ENCODE results near the gene COX7A2. TPM values are rescaled to one million over a fixed set of nuclear protein-coding genes. Genes with fewer than 3 reads are reported as not detected.

COX7A2 gene
- total and polyA plus RNA-seq, 2 of the 13 experiments (the other 11 are each of a cell fraction or from before 2014, with no cell fraction given), result 407 to 556 TPM

DNA sequence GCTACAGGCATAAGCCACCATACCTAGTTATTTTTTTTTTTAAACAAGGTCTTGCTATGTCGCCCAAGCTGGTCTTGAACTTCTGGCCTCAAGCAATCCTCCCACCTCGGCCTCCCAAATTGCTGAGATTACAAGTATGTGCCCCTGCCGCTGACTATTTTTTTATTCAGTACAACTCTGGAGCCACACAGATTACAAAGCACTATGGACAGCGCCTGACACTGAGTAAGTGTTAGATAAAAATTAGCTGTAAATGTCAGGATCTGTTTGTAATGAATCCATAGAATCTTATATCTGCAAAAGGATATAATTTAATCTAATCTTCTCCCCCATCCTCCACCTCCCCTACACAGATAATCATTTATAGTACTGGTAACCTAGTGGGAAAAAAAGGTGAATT lies 22.5 kb downstream of the COX7A2 start (continued):
- TF ChIP-seq, protein P1, sequence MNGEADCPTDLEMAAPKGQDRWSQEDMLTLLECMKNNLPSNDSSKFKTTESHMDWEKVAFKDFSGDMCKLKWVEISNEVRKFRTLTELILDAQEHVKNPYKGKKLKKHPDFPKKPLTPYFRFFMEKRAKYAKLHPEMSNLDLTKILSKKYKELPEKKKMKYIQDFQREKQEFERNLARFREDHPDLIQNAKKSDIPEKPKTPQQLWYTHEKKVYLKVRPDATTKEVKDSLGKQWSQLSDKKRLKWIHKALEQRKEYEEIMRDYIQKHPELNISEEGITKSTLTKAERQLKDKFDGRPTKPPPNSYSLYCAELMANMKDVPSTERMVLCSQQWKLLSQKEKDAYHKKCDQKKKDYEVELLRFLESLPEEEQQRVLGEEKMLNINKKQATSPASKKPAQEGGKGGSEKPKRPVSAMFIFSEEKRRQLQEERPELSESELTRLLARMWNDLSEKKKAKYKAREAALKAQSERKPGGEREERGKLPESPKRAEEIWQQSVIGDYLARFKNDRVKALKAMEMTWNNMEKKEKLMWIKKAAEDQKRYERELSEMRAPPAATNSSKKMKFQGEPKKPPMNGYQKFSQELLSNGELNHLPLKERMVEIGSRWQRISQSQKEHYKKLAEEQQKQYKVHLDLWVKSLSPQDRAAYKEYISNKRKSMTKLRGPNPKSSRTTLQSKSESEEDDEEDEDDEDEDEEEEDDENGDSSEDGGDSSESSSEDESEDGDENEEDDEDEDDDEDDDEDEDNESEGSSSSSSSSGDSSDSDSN (CRISPR knock-in tag; IDR thresholded peaks at IDR 0.05), result no peak
- TF ChIP-seq, protein P2, sequence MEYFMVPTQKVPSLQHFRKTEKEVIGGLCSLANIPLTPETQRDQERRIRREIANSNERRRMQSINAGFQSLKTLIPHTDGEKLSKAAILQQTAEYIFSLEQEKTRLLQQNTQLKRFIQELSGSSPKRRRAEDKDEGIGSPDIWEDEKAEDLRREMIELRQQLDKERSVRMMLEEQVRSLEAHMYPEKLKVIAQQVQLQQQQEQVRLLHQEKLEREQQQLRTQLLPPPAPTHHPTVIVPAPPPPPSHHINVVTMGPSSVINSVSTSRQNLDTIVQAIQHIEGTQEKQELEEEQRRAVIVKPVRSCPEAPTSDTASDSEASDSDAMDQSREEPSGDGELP (IDR thresholded peaks at IDR 0.05; ENCODE audit: borderline replicate concordance, low read depth), result no peak
- TF ChIP-seq PLRG1 (conservative IDR thresholded peaks at IDR 0.05), result no peak
- TF ChIP-seq SMARCE1 (IDR thresholded peaks at IDR 0.05; ENCODE audit: borderline replicate concordance), result no peak

DNA sequence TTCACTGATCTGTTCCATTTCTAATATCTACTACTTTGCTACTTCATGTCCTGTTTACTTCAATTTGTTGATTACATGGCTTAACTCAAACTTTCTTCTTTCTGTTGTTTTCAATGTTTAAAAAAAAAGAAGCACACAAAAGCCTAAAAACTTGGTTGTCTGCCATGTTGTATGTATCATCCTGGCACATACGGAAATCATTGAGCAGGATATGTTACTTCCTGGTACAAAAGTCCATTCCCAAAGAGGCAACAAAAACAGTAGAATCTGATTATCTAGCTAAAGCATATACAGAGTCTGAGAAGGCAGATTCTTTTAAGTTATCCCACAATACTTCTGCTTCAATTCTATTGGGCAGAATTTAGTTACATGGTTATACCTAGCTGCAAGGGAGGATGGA lies 23.2 kb downstream of the COX7A2 start:
- no TSS peak for BruUV-seq (replicated peaks)
- H4K20me1 ChIP-seq (ENCODE audit: insufficient read depth, low read length), result no peaks in the 10 kb centered on the region
- ATAC-seq, result no peak
- peak overlapping the region; percentile 75 for H2AFZ ChIP-seq (ENCODE audit: low read length)
- H3K9me3 ChIP-seq (ENCODE audit: low read length), result no peaks in the 10 kb centered on the region
- DNase-seq (ENCODE audit: low spot score), result no peak
- H3K36me3 ChIP-seq (replicated peaks in 1 of 2; ENCODE audit: control insufficient read depth in 1 of 2, insufficient read depth in 2 of 2, low read length in 2 of 2), result no peaks in the 10 kb centered on the region
- no peaks in the 10 kb centered on the region for H3K79me2 ChIP-seq (ENCODE audit: insufficient read depth, low read length)
- 0 out of 2 replicates have a peak overlapping the region, but pooled peaks have one; percentile 0 for H3K4me2 ChIP-seq (ENCODE audit: low read depth, low read length)
- no peak overlapping the region for H3K4me3 ChIP-seq (replicated peaks in 1 of 3; ENCODE audit: insufficient read depth in 1 of 3, low read depth in 2 of 3, low read length in 3 of 3)
- in situ Hi-C loops (cut with HindIII; ENCODE audit: extremely low pct_ligation_motif_present, low pct_unique_long_range_greater_than_20kb), result loop anchor here (25.0 kb wide), 4 partner anchors 633 to 1483 kb away; no protein-coding TSS in a partner anchor
- ChIA-PET CTCF (ENCODE audit: low intra/inter-chr PET ratio, low total read pairs) (no interaction called here), POLR2A (no interaction called here)
- no peak overlapping the region for H3K27ac ChIP-seq (ENCODE audit: extremely low read length, insufficient read depth, low read length)
- intact Hi-C loops (cut with micrococcal nuclease; ENCODE audit: unreplicated experiment), result no loop called here
- WGBS (ENCODE audit: low lambda C conversion rate), result 10% methylated on average over 1 of the region's 1 CpG
- peaks cover 19% of the 10 kb centered on the region for H3K4me1 ChIP-seq (ENCODE audit: insufficient read depth, low read length)
- no peaks in the 10 kb centered on the region; a peak in 1 of 5 replicates for H3K27me3 ChIP-seq (ENCODE audit: control insufficient read depth in 1 of 2, insufficient read depth in 2 of 2, low read length in 2 of 2)
- FAIRE-seq, result no peak
- no peak overlapping the region for H3K9ac ChIP-seq (ENCODE audit: insufficient read depth, low read depth, low read length)
- peak; percentile 35; the same call in 1 of the 2 replicates for TF ChIP-seq ELF1 (CRISPR knock-in tag; IDR thresholded peaks at IDR 0.05)
- TF ChIP-seq TBL1XR1 (IDR thresholded peaks at IDR 0.05; ENCODE audit: borderline replicate concordance, low read length, partially characterized antibody), result no peak
- TF ChIP-seq, protein P3, sequence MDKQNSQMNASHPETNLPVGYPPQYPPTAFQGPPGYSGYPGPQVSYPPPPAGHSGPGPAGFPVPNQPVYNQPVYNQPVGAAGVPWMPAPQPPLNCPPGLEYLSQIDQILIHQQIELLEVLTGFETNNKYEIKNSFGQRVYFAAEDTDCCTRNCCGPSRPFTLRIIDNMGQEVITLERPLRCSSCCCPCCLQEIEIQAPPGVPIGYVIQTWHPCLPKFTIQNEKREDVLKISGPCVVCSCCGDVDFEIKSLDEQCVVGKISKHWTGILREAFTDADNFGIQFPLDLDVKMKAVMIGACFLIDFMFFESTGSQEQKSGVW (CRISPR knock-in tag; IDR thresholded peaks at IDR 0.05; ENCODE audit: borderline replicate concordance), result no peak
- no peak for TF ChIP-seq ZNF546 (CRISPR knock-in tag; conservative IDR thresholded peaks at IDR 0.05)
- TF ChIP-seq ZNF552 (CRISPR knock-in tag; IDR thresholded peaks at IDR 0.05; ENCODE audit: borderline replicate concordance), result no peak
- TF ChIP-seq CHD2 (IDR thresholded peaks at IDR 0.05; ENCODE audit: low read depth, low read length), result no peak
- no peak for TF ChIP-seq ZSCAN21 (CRISPR knock-in tag; IDR thresholded peaks at IDR 0.05; ENCODE audit: borderline replicate concordance)
- TF ChIP-seq ZNF383 (CRISPR knock-in tag; IDR thresholded peaks at IDR 0.05; ENCODE audit: borderline replicate concordance), result no peak
- TF ChIP-seq, protein P4, sequence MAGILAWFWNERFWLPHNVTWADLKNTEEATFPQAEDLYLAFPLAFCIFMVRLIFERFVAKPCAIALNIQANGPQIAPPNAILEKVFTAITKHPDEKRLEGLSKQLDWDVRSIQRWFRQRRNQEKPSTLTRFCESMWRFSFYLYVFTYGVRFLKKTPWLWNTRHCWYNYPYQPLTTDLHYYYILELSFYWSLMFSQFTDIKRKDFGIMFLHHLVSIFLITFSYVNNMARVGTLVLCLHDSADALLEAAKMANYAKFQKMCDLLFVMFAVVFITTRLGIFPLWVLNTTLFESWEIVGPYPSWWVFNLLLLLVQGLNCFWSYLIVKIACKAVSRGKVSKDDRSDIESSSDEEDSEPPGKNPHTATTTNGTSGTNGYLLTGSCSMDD (CRISPR knock-in tag; IDR thresholded peaks at IDR 0.05), result no peak
- TF ChIP-seq SP2 (CRISPR knock-in tag; IDR thresholded peaks at IDR 0.05), result no peak
- no peak for TF ChIP-seq ZNF713 (CRISPR knock-in tag; IDR thresholded peaks at IDR 0.05)
- 0 out of 2 replicates have a peak, but pooled peaks have one; percentile 17 for TF ChIP-seq LCORL (IDR thresholded peaks at IDR 0.05)
- no peak for TF ChIP-seq LCORL (CRISPR knock-in tag; IDR thresholded peaks at IDR 0.05)
- TF ChIP-seq TRIM24 (CRISPR knock-in tag; IDR thresholded peaks at IDR 0.05), result no peak
- TF ChIP-seq, protein P5, sequence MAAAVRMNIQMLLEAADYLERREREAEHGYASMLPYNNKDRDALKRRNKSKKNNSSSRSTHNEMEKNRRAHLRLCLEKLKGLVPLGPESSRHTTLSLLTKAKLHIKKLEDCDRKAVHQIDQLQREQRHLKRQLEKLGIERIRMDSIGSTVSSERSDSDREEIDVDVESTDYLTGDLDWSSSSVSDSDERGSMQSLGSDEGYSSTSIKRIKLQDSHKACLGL (CRISPR knock-in tag; IDR thresholded peaks at IDR 0.05), result no peak
- no peak for TF ChIP-seq MEIS2 (CRISPR knock-in tag; IDR thresholded peaks at IDR 0.05)

Measured in HepG2 (cell line).